Measurements from ENCODE around the gene SHROOM2.

Gene SHROOM2

DNA sequence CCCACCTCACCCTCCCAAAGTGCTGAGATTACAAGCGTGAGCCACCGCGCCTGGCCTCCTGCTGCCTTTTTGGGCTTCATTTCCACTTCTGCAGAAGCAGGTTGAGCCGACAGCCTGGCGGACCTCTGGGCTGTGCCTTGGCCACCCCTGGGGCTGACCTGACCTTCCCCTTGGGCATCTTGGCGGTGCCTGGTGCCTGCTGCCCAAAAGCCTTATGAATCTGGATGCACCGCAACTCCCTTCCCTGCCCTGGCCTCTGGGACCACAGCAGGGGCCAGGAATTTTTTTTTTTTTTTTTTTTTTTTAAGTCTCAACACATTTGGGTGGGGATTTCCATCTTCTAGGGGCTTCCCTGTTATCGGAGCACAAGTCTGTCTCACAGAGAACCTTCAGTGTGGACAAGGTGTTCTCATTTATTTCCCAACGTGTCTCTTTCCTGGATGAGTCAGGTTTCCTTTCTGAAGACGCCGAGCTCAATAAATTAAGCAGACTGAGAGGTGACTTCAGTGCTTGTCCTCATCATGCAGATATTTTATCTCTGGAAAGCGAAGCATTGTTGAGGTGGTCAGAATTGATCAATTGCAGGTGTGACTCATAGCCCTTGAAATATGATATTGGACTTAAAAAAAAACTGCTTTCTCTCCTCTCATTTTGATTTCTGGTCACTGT is 79.7 kb downstream of the SHROOM2 start:
- no peak for DNase-seq (ENCODE audit: low read depth, low spot score)

DNA sequence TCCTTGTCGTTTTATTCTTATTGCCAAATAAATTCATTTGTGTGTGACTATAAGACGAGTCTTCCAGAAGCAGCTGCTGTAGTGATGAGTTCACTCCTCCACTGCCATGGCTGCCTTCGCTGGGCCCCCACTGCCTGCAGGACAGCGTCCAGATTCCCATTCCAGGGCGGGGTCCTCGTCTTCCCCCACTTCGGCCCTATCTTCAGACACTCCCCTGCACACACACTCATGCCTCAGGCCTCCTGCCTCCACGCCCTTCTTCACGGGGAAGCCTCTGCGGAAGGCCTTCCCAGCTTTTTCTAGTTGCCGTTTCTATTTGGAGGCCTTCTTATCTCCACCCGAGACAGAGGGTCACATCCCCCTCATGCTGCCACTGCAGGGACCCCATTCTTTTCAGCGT is 80.4 kb downstream of the SHROOM2 start:
- DNase-seq (ENCODE audit: low read depth, low spot score), result no peak

DNA sequence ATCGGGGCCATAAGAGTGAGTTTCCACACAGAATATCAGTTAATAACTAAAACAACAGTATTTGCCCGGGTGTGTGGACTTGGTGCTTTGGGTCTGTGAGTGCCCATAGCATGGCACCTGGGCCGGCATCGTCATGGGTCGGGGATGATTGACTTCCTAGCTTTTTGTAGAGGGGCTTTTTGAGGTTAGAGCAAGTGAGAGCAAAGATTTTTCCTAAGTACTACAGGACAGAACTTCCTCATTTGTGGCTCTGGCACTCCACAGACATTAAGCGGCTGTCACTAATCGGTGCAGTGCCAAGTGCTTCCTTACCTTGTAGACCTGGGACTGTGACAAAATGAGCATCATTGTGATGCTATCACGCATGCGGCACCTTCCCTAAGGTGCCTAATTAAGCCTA is 81.0 kb downstream of the SHROOM2 start:
- no peak for DNase-seq (ENCODE audit: low read depth, low spot score)

DNA sequence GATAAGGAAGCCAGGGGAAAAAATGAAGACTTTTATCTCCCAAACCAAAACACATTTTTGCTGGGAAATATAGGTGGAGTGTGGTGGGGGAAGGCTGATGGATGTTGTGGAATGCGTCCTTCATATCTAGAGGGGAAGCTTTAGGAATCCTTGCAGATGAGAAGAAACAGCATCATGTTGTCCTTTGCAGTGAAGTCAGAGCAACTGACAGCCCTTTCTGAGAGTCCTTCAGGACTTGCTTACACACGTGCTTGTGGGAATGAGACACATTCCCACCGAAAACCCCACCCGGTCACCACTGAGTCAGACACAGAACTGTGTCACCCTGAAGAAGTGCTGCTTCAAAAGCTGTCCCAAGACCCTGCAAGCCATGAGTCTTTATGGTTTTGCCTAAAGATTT is 81.5 kb downstream of the SHROOM2 start:
- no peak for DNase-seq (ENCODE audit: low read depth, low spot score)

DNA sequence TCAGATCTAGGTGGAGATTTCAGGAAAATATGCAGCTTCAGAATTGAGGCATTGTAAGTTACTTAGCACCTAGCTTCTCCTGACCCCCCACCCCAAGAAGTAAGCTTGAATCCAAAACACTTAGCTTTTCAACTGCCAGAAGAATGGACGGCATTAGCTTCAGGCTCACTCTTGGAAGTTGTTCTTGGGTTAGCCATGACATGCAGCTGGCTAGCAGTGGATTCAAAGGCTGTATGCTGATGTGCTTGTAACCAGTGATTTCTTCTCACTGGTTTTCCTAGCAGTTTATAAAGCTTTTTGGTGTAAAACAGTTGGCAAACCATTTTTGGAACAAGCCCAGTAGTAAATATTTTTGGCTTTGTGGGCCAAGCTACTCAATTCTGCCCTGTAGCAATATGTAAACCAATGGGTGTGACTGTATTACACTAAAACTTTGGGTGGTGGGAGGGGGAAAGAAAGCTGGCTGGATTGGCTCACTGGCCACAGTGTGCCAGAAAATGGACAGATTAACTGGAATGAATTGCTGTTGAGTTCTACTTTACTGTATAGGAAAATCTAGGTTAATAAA is 85.6 kb downstream of the SHROOM2 start:
- no peak for DNase-seq (ENCODE audit: low read depth, low spot score)

DNA sequence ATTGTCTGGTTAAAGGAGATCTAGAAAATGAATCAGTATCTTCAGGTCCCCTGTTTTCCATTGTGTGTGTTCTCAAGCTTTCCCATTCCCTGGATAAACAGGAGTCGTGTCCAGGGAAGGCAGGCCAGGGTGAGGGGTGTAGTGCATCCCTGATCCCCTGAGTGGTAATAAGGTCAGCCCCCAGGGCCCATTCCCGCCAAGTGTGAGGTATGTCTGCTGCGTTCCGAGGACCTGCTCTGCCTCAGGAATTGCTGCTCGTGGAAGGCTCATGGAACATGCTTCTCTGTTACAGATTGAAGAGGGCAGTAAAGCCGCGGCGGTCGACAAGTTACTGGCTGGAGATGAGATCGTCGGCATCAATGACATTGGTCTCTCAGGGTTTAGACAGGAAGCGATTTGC is 87.1 kb downstream of the SHROOM2 start:
- no peak for DNase-seq (ENCODE audit: low read depth, low spot score)

DNA sequence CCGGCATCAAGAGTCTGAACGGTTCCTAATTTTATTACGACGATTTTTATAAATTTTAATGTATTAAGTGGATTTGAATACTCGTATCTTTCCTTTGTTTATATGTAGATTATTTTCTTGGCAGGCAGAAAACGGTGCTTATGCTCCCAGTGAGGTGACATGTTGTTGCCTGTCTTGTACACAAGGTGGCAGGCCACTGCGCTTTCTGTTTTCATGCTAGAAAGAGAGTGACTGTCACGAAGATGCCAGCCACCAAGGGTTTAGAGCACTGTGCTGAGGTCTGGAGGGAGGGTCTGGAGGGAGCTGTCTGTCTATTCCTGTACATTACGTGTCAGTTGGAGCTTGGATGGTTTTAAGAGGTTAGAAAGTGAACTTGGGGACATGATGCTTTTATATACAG is 87.7 kb downstream of the SHROOM2 start:
- DNase-seq (ENCODE audit: low read depth, low spot score), result no peak

DNA sequence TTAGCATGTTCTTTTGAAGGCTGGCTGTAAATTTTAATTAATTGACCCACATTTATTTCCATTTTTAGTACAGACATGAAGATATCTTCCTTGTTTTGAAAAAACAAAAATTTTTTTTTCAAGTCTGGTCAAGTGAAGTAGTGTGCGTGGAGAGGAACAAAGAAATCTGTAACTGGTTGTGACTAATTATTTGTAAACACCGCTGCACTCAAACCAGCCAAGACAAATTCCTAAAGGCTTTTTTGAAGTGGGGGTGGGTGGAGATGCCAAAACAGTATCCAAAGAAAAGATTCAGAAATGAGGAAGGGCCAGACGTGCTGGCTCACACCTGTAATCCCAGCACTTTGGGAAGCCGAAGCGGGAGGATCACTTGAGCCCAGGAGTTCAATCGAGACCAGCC is 88.3 kb downstream of the SHROOM2 start:
- no peak for DNase-seq (ENCODE audit: low read depth, low spot score)

DNA sequence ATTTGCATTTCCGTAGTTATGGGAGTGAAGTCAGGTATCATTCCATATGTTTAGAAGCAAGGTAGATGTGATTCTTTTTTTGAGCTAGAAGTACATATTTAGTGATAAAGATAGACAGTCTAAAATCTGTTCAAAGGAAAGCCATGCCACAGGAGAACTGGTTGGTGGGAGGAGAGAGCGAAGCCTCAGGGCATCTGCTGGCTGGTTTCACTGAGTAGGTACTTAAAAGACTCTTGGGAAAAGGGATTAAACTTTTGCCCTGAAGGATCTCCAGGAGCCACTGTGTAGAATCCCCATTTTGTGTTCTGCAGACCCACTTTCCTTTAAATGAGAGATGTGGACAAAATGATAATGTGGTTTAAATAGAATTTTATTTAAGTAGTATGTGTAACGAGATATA is 89.6 kb downstream of the SHROOM2 start:
- DNase-seq (ENCODE audit: low read depth, low spot score), result no peak

DNA sequence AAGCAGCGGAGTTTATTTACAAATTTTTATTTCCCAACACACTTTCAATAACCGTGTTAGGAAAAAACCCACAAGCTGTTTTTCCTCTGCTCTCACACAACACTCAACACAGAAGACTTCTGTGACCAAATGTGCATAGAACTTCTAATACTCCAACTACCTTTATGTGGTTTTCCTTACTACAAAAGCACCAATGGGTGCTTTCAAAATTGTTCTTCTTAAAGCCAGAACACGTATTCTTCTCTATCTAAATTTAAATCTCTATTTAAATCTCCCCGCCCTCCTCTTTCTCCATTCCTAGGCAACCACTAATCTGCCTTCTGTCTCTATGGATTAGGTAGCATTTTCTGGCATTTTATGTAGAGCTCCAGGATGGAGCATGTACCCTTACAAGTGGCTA is 90.0 kb downstream of the SHROOM2 start:
- no peak for DNase-seq (ENCODE audit: low read depth, low spot score)

DNA sequence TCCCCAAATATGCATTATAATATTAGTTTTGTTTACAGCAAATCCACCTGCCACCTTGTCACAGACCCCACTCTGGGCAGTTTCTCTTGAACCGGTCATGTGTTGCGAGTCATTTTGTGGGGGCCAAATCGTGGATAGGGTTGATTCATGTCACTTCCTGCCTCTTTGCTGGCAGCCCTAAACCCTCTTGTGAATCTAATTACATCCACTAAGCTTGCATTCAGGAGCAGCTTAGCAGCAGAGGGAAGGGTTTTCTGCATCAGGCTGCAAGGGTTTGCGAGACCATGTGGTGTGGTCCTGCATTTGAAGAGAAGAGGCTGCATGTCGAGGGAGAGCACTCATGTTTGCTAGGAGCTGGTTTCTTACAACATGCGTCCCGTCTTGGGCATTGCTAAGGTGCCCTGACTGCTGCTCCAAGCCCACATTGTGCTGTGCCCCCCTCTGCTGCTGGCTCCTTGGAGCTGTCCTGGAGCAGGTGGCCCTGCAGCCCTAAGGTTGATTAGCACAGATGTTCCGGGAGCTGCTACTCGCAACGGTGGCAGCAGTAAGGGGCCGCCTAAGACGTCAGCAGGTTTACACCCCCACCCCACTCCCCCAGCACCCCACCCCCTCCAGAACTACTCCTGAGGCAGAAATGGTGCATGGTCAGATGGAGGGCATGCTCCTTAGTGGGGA is 92.1 kb downstream of the SHROOM2 start:
- DNase-seq (ENCODE audit: low read depth, low spot score), result no peak

DNA sequence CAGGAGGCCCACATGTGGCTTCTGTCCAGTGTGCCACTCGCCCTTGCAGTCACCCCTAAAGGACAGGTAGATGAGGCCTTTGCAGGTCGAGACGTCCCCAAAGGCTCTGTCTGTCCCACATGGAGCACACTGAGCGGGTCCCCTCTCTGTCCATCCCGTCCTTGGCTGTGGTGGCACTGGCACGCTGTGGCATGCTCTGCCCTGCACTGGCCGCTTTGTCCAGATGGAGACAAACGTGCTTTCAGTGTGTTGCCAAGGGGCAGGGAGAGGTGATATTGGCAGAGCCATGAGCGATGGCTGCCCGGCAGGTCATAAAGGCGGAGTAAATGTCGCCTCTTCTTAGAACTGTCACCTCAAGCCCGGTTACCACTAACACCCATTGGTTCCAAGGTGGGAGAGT is 94.0 kb downstream of the SHROOM2 start:
- DNase-seq (ENCODE audit: low read depth, low spot score), result no peak

DNA sequence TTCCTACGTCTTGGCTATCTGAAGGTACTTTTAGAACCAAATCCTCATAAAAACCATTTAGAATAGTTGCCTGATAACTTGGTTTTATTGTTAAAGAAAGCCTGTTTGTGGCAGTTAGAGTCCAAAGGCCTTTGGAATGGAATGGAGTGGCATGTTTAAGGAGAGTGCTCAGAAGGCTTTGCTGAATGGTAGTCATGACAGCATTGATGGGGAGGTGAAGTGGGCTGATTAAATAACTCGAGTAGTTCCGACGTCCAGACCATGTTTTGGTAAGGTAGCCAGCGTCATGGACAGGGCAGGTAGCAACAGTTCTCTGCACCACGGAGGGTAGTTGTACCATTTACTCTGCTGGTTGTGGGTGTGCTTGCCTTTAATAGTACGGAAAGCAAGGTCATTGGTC is 94.6 kb downstream of the SHROOM2 start:
- DNase-seq (ENCODE audit: low read depth, low spot score), result no peak

DNA sequence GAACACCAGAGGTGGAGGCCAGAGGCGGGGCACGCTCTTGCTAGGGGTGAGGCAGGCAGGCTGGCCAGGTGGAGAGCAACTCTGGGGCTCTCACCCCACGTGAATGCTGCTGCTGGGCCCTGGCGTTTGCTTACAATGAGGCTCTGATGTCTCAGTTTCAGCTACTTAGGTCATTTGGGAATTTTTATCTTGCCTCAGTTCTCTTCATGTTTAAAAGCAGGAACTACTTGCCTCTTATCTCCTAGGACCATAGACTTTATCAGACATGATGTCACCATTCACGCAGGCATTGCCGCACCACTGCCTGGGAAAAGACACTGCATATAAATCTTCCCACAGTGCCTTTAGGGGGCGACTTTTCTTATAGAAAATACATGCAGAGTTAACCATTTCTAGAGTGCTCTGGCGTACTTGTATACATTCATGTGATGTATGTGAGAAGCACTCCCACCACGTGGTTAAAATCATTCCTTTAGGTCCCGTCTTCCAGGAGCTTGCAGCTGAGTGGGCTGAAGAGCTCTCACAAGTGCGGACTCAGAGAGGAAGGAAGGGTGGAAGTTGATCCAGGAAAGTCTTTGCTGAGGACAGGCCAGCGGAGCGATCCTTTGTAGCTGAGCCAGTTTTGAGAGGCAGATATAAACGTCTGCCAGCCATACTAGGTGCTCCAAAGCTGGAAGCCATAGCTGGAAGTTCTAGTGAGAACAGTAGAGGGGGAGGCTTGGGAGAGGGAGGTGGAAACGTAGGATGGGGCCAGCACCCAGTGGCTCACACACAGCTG is 96.6 kb downstream of the SHROOM2 start:
- no peak for DNase-seq (ENCODE audit: low read depth, low spot score)

DNA sequence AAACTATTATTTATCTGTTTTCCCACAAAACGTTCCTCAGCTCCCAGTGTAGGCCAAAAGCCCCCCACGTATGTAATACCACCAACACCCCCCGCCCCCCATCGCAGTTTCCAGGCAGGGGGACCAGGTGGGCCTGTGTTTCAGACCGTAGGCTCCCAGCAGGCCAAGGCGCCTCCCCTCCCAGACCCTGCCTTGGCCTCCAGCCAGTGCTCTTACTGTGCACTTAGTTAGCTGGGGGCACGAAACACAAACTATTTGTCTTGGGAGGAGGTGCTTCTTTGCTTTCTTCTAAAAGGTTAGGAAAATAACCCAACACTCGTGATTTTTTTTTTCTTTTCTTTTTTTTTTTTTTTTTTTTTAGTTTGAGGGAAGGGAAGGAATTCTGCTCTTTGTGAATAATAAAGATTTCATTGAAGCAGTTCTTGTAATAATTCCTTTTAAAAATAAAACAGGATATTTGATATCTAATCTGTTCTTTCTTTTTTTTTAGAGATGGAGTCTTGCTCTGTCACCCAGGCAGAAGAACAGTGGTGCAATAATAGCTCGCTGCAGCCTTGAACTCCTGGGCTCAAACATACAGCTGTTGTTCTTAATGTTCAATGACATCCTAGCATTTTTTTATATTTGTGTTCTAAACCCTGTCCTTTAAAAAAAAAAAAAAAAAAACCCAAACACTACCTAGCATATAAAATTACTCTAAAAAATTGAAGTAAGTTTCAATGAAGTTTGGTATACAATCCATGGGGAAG is 98.0 kb downstream of the SHROOM2 start:
- DNase-seq (ENCODE audit: low read depth, low spot score), result no peak

DNA sequence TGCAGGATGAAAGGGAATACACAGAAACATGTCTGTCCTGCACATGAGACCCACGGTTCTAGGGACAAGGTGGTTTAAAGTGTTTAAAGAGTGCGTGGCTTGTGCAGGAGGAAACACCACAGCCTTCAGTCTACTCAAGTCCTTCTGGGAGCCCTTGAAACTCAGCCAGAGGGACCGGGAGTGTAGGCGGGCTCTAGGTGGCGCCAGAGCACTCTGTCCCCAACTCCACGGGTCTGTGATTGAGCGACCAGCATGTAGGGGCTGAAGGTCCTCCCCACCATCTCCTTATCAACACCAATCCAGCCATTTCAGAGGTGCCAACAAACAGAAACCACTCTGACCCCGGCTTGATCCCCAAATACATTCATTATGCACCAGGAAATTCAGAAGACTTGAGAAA is 98.9 kb downstream of the SHROOM2 start:
- DNase-seq (ENCODE audit: low read depth, low spot score), result no peak

DNA sequence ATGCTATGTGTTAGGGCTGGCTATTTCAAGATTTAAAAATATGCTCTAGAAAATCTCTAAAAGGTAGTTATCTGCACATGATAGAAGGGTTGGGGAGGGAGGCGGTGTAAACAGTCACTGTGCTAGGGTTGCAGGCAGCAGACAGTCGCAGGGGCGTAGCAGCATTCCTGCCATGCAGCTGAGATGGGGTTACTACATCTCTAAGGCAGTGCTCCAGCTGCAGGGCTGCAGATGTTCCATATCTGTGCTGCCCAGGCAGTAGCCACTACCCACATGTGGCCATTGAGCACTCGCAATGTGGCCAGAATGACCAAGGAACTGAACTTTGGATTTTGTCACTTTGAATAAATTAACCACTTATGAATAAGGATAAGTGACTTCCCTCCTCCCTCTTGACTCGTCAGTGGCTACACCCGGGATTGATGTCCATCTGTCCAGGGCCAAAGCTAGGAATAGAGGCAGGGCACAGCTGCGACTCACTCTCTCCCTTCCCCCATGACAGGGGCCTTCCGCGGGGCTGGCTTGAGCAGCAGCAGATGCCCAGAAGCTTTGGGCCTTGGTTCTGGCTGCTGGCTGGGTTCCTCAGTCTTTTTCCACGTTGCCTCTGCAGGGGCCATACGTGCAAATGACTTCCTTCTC is 101.5 kb downstream of the SHROOM2 start:
- DNase-seq (ENCODE audit: low read depth, low spot score), result no peak

DNA sequence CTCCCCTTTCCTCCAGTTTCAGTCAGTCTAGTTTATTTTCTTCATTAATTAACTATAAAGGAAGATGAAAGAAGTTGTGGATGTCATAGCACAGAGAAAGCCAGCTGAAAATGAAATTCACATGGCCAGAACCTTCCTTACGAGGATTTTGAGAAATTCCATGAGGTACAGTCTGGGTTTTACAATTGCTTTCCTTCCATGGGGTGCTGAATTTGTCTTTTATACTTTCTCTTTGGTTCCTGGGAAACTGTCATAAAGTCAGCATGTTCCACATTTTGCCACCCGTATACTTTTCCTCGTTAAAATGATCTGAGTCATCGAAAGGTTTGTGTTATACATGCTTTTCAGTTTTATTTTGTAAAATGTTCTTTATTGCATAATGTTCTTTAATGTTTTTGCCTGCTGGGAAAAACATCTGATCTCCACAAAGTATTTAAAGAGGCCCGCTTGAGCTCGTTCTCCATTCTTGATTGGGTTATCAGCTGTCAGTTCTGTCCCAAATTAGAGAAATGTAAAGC is 102.8 kb downstream of the SHROOM2 start:
- DNase-seq (ENCODE audit: low read depth, low spot score), result no peak

DNA sequence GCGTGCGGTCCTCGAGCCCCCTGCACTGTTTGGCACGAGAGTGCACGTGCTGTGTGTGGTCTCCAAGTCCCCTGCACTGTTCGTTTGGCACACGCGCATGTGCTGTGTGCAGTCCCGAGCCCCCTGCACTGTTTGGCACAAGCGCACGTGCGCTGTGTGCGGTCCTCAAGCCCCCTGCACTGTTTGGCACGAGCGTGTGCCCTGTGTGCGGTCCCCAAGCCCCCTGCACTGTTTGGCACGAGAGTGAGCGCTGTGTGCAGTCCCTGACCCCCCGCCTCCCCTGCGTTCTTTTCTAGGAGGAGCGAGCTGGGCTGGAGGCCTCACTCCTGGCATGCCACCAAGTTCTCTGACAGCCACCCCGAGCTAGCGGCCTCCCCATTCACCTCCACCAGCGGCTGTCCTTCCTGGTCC is 104.5 kb downstream of the SHROOM2 start:
- no peak for DNase-seq (ENCODE audit: low read depth, low spot score)

DNA sequence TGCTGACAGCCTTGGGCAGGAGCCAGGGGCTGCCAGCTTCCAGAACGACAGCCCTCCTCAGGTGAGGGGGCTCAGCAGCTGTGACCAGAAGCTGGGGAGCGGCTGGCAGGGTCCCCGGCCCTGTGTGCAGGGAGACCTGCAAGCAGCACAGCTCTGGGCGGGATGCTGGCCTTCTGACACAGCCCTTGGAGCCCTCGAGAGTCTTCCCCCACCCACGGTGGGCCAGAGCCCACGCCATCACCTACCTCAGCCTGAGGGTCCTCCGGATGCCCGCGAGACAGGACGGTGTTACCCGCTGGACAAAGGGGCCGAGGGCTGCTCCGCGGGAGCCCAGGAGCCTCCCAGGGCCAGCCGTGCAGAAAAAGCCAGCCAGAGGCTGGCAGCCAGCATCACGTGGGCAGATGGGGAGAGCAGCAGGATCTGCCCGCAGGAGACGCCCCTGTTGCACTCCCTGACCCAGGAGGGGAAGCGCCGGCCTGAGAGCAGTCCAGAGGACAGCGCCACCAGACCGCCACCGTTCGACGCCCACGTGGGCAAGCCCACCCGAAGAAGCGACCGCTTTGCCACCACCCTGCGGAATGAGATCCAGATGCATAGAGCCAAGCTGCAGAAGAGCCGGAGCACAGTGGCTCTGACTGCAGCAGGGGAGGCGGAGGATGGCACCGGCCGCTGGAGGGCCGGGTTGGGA is 109.1 kb downstream of the SHROOM2 start:
- no peak for DNase-seq (ENCODE audit: low read depth, low spot score)

DNA sequence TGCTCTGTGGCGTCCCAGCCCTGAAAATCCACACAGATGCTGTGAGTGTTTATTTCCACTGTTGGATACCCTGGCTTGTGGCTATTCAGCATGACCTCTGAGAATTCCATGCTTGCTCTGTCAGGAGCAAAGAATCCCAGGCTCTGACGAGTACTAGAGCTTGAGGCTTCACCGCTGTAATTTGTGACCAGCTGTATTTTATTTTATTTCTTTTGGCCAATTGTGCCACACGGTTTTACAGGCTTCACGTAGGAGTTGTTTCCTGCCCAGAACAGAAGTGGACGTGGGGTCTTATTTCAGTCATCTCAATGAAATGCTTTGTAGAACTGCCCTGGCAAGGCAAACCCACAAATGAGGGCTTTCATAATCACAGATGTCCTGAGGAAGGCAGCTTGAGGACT is 111.5 kb downstream of the SHROOM2 start:
- peak; percentile 79 for DNase-seq (ENCODE audit: low read depth, low spot score)
